GM10266 (cell line): ENCODE measurements around the gene ABCA5.
"Not testable (repeated sequence)": the region's sequence is repeated elsewhere in the genome, so short reads cannot be mapped to it uniquely, and the experiment has no call there.

Experiments used
- DNase-seq: peaks from one replicate; pipeline ENCODE4 v3.0.0; 2012; ENCODE audit errors: extremely low spot score
- TF ChIP-seq, protein P1 (sequence below): IDR thresholded peaks from 2 replicates; pipeline ENCODE4 v1.5.1; 2012; ENCODE audit warnings: mild to moderate bottlenecking, low read depth; ENCODE audit not compliant: control insufficient read depth, insufficient read depth; ENCODE audit errors: missing control alignments

Gene ABCA5

DNA sequence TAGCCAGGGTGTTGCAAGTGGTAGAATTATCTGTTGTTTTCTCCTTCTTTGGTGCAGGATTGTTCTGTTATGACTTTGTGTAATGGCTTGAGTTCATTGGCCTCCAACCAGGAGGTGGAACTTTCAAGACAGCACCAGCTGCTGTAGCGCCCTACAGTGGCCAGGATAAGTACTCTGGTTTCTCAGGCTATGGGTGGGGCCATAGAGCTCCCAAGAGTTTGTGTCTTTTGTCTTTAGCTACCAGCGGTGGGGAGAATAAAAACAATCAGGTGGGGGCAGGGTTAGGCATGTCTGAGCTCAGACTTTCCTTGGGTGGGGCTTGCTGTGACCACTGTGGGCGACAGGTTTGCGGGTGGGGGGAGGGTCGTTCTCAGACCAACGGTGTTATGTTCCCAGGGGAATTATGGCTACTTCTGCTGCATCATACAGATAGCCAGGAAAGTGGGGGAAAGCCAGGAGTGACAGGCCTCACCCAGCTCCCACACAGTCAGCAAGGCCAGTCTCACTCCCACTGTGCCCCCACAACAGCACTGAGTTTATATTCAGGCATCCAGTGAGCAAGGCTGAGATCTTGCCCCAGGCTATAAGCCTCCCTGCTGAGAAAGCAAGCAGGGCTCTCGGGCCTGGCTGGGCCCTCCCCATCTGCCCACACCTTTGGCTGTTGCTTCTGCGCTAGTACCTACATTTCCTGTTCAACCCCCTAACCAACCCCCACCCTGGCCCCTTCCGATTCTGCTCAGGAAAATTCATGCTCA, 113.7 kb downstream of the ABCA5 start:
- DNase-seq: no peak
- TF ChIP-seq, protein P1, sequence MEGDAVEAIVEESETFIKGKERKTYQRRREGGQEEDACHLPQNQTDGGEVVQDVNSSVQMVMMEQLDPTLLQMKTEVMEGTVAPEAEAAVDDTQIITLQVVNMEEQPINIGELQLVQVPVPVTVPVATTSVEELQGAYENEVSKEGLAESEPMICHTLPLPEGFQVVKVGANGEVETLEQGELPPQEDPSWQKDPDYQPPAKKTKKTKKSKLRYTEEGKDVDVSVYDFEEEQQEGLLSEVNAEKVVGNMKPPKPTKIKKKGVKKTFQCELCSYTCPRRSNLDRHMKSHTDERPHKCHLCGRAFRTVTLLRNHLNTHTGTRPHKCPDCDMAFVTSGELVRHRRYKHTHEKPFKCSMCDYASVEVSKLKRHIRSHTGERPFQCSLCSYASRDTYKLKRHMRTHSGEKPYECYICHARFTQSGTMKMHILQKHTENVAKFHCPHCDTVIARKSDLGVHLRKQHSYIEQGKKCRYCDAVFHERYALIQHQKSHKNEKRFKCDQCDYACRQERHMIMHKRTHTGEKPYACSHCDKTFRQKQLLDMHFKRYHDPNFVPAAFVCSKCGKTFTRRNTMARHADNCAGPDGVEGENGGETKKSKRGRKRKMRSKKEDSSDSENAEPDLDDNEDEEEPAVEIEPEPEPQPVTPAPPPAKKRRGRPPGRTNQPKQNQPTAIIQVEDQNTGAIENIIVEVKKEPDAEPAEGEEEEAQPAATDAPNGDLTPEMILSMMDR: no peak

DNA sequence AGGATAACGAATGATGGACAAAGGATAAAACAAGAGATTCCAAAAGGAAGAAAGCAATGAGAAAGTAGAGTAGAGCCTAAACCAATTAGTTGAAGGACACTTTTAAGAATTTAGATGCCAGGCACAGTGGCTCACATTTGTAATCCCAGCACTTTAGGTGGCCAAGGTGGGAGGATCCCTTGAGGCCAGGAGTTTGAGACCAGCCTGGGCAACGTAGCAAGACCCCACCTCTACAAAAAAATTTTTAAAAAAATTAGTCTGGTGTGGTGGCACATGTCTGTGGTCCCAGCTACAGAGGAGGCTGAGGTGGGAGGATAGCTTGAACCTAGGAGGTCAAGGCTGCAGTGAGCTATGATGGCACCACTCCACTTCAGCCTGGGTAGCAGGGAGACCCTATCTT, 118.3 kb downstream of the ABCA5 start:
- TF ChIP-seq, protein P1: no peak
- DNase-seq: no peak

DNA sequence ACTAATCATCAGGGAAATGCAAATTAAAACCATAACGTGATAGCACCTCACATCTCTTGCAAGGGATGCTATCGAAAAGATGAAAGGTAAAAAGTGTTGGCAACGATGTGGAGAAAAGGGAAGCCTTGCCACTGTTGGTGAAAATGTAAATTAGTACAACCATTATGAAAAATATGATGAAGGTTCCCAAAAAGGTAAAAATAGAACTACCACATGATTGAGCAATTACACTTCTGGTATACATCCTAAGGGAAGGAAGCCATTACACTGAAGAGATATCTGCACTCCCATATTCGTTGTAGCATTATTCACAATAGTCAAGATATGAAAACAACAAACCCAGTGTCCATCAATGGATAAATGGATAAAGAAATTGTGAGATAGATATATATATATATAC, 119.8 kb downstream of the ABCA5 start:
- DNase-seq: no peak
- TF ChIP-seq, protein P1: no peak

DNA sequence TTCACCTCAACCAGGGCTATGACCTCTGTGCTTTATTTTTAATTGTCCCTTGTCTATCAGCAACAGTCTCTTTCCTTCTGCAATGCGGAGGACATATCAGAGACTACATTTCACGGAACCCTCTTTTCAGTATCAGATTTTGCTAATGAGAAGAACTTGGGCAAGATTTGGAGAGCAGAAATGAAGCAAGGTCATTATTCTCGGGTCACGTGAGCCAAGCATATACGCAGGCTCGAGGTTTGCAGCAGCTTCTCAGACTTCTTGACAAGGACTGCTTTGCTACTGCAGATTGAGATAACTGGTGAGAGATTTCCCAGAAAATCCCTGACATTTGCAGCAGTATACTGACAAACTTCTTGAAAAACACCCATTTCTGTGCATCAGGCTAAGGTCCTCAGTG, 128.7 kb downstream of the ABCA5 start:
- no peak for DNase-seq
- TF ChIP-seq, protein P1: no peak

DNA sequence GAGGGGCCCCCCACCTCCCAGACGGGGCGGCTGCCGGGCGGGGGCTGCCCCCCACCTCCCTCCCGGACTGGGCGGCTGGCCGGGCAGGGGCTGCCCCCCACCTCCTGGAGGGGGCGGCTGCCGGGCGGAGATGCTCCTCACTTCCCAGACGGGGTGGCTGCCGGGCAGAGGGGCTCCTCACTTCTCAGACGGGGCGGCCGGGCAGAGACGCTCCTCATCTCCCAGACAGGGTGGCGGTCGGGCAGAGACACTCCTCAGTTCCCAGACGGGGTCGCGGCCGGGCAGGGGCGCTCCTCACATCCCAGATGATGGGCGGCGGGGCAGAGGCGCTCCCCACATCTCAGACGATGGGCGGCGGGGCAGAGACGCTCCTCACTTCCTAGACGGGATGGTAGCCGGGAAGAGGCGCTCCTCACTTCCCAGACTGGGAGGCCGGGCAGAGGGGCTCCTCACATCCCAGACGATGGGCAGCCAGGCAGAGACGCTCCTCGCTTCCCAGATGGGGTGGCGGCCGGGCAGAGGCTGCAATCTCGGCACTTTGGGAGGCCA, 130.8 kb downstream of the ABCA5 start:
- DNase-seq: not testable (repeated sequence)
